COLO829 (cell line): ENCODE data around the gene ASIC3.

Experiments used
- DNase-seq: peaks from one replicate; pipeline ENCODE4 v3.0.0; 2012; ENCODE audit warnings: low spot score

The ASIC3 gene

DNA sequence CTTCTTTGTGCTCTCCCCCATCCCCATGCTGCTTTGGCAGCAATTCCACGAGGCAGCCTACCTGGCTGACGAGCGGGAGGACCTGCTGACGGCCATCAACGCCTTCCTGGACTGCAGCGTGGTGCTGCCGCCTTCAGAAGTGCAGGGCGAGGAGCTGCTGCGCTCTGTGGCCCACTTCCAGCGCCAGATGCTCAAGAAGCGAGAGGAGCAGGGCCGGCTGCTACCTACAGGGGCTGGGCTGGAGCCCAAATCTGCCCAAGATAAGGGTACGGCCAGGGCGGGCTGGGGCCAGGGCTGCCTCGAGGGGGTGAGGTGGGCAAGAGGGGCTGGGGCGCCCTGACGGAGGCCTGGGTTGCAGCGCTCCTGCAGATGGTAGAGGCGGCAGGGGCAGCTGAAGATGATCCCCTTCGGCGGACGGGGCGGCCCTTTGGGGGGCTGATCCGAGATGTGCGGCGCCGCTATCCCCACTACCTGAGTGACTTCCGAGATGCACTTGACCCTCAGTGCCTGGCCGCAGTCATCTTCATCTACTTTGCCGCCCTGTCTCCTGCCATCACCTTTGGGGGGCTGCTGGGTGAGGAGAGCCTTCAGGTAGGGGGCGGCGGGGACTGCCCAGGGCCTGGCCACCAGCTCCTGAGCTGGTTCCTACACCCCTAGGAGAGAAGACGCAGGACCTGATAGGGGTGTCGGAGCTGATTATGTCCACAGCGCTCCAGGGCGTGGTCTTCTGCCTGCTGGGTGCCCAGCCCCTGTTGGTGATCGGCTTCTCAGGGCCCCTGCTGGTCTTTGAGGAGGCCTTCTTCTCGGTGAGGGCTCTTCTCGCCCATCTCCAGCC is 22.9 kb downstream of the ASIC3 start:
- DNase-seq = no peak

DNA sequence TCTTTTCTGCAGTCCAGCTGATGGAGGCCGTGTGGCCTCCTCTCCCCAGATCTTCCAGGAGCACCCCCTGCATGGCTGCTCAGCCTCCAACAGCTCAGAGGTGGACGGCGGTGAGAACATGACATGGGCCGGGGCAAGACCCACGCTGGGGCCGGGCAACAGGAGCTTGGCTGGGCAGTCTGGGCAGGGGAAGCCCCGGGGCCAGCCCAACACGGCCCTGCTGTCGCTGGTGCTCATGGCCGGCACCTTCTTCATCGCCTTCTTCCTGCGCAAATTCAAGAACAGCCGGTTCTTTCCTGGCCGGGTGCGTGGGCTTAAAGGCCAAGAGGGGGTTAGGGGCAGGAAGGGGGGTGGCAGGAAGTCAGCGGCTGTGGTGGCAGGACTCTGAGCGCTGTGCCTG is 25.7 kb downstream of the ASIC3 start:
- no peak for DNase-seq

DNA sequence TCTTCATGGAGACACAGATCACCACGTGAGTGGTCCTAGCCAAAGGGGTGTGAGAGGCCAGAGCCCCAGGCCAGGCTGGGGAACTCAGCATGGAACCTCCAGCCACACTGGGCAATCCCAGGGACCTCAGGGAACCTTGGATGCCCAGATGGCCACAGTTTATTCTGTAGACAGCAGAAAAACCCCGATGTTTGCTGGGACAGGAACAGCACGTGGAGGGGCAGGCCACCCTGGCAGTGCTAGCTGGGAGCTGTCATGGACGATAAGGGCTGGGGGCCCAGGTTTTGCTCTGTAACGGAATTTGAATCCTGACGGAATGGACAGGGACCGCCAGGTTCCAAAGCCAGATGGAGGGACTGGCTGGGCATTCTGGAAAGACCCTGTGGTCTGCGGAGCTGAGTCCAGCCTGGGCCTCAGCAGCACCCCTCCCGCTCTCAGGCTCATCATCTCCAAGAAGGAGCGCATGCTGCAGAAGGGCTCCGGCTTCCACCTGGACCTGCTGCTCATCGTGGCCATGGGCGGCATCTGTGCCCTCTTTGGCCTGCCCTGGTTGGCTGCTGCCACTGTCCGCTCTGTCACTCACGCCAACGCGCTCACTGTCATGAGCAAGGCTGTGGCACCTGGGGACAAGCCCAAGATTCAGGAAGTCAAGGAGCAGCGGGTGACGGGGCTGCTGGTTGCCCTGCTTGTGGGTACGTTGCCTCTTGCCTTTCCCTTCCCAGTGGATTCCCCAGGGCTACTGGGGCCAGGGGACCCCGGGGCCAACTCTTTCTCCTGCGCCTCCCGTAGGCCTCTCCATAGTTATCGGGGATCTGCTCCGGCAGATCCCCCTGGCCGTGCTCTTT is 26.7 kb downstream of the ASIC3 start:
- DNase-seq = no peak

DNA sequence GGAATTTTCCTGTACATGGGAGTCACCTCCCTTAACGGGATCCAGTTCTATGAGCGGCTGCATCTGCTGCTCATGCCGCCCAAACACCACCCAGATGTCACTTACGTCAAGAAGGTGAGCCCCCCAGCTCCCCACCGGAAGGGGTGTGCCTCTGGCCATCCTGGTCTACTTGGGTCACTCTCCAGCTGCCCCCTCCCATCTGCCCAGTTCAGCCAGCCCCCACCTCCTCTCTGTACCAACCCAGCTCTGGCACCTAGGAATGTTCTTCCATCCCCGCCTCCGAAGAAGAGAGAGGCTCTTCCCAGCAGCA is 27.3 kb downstream of the ASIC3 start:
- DNase-seq = no peak

DNA sequence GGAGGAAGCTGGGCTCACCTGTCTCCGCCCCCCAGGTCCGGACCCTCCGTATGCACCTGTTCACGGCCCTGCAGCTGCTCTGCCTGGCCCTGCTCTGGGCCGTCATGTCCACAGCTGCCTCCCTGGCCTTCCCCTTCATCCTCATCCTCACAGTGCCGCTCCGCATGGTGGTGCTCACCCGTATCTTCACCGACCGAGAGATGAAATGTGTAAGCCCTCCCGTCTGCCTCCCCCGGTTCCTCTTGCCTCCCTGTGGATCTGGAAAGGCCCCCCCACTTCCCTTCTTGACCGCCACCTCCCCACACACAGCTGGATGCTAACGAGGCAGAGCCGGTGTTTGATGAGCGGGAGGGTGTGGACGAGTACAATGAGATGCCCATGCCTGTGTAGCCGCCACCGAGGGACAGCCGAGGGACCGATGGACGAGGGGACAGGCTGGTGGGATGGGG is 27.7 kb downstream of the ASIC3 start:
- no peak for DNase-seq

DNA sequence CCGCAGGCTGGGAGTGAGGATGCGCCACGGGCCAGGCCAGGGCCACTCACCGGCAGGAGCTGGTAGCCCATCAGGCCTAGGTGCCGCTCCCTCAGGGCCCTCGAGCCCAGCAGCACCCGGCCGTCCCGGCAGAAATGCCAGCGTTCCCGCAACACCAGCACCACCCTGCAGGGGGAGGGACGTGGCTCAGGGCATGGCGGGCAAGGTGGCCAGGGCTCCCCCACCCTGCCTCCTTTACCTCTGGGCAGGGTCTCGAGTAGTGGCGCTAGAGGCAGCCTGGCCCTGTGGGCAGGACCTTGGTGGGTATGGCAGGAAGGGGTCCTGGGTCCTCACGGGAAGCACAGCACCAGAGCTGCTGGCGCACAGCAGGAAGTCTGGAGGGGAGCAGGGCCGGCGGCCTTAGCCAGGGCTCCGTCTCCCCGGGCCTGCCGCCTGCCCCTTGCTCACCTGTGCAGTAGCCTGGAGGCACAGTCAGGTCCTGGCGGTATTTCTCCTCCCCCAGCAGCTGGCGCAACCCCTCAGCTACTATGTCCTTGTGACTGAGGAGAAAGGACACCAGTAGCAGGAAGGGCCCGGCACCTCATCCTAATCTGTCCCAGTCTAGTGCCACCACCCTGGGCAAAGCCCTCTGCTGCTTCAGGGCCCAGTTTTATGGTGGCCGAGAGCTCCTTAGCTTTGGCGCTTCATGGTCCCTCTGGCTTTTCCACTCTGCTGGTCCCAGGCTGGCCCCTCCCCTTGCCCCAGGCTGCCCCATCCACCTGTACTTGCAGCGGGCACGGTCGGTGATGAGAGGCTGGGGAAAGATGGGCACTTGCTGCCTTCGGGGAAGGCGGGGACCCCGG is 28.8 kb downstream of the ASIC3 start:
- no peak for DNase-seq

DNA sequence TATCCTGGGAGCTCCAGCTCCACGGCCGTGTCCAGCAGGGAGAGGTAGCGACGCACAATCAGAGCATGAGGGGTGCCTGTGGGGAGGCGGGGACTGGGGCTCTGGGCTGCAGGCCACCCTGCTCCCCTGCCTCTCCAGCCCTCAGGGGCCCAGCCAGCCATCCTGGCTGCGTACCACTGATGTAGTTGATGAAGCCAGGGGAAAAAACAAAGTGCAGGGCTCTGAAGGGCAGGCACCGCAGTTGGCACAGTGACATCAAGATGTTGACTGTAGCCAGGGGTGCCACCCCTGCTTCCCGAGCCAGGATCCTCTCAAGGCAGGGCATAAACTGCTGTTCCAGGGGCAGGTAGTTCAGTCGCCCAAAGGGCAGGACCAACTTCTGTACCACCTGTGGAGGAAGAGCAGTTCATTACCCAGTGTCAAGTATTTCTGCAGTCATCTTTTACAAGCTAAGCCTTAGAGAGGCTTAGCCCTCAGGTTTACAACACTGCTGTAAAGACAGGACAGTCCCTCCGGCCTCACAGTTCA is 29.4 kb downstream of the ASIC3 start:
- no peak for DNase-seq

DNA sequence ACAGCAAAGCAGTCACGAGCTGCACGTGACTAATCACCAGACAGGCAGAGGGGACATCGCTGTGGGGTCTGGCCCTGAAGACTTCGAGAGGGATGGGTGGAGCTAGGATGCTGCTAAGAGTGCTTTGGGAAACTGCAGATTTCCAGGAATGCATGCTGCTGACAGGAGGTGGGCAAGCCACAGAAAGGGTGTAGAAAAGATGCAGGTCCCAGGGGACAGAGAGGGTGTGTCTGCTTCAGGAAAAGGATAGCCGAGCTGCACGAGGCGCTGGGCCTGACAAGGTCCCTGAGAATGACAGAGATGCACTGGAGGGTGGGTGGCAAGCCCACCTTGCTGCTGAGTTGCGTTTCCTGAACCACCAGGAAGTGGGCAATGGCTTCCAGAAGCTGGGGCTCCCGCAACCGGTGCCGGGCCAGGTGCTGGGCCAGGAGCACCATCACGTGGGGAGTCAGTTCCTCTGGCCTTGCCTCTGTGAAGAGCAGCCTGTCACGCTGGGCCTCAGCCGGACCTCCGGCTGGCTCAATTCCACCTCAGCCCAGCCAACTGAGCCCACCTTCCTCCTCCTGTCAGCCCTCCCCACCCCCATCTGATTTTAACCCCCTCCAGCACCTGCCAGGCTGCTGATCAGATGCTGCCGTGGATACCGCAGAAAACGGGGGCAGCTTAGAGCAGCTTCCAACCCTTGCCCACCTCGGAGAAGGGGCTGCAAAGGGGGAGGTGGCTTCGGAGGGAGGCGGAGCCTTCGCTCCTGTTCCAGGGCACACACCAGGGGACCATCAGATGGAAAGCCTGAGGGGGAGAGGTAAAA is 30.1 kb downstream of the ASIC3 start:
- no peak for DNase-seq

DNA sequence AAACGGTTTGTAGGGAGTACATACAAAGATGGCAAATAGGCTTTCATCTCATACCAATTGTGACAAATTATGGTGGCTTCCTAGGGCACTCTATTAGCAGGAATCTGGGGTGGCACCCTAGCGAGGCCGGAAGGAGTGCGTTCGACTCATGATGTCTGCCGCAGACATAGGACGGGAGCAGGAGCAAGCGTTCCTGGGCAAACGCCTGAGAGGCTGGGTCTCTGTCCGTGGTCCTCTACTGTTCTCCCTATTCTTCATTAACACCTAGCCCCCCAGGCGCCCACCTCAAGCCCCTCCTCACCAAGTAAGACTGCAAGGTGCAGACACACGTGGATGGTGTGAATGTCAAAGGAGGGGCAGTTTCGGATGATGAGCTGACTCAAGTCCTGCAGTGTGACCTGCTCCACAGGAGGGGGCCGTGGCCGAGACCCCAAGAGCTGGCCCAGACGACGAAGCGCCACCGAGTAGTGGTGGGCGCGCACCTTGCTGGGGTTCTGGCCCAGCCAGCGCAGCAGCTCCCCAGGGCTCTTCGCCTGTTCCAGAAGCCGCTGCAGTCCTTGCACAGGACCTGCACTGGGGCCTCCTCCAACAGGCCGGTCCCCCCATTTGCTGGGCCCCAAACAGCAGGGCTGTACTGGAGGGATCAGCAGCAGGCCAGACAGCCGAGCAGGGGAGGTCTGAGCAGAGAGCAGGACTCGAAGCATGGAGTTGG is 31.0 kb downstream of the ASIC3 start:
- no peak for DNase-seq

DNA sequence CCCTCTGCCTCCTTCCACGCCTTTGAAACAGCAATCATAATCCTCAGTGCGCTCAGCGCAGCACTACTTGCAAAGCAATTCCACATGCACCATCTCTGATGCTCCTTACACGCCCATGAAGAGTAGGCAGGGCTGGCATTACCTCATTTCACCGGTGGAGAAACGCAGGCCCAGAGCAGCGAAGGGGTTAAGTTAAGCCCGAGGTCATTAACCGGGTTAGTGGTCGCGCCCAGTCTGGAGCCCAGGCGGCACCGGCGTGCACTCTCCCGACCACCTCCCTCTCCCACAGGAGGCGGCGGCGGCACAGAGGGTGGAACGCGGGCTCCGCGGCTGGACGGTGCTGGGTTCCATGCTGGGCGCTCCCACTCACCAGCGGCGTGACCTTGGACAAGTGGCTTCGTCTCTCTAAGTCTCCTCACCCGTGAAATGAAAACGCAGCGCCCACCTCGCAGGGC is 31.8 kb downstream of the ASIC3 start:
- no peak for DNase-seq

DNA sequence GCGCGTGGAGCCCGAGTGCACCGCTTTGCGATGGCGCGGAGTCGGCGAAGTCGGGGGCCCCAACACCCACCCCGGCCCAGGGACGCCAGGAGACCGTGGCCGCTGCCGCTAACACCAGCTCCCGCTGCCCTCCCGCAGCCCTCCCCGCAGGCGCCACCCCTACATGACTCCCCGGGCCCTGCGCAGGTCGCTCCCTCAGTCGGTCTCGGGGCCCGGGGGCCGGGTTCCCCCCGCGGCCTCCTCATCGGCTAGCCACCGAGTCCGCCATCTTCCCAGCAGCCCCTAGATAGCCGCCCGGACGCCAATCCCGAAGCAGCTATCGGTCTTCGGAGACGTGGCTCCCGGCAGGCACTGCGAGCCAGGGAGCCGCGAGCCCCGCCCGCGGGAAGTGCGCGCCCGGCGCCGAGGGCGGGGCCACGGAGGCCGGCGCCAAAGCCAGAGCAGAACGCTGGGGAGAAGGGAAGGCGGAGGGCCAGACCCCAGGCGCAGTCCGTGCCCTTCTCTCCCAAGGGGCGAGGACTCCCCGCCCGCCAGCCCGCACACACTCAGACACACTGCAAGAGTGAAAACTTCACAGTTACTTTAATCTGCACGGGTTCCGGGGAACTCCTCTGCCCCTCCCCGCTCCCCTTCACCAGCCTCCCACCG is 32.3 kb downstream of the ASIC3 start, which contains the start of gene FASTK:
Gene FASTK (minus strand): TSS at position 288 of the 648 bp plus-strand sequence. CDS start 43 bp downstream, at position 245.
- DNase-seq = peak; percentile 74

DNA sequence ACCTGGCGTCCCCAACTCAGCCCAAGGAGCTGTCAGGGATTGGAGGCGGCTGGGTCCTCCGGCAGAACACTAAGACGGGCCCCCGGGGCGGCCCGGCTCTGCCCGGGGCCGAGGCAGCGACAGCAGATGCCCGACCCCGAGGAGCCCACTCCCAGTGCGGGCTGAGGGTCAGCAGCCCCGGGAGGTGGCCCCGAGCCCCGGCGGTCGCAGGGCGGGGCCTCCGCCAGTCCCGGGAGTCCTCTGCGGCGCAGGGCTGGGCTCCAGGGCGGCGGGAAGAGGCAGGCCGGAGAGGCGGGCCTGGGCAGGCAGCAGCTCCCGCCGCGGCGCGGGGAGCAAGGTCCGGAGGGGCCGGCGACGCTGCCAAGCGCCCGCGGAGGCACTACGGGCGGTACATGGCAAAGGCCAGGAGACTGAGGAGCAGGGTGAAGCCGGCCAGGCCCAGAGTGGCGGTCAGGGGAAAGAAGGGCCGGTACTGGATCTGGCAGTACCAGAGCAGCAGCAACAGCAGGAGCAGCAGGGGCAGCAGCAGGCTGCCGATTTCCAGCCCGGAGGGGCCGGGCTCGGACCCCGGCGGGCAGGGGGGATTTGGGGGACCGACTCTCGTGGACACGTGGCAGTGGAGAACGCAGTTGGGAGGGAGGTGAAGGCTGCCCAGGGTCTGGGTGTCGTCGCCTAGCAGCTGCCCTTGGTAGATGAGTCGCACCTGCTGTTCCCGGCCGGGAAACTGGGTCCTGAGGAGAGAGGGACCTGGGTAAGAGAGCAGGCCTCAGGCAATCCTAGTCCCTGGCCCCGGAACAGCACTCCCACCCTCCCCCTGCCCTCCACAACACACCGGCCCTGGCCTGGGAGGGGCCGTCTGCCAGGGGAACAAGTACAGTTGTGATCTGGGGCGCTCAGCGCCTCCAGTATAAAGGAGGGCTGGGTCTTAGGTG is 33.1 kb downstream of the ASIC3 start:
- DNase-seq = no peak

DNA sequence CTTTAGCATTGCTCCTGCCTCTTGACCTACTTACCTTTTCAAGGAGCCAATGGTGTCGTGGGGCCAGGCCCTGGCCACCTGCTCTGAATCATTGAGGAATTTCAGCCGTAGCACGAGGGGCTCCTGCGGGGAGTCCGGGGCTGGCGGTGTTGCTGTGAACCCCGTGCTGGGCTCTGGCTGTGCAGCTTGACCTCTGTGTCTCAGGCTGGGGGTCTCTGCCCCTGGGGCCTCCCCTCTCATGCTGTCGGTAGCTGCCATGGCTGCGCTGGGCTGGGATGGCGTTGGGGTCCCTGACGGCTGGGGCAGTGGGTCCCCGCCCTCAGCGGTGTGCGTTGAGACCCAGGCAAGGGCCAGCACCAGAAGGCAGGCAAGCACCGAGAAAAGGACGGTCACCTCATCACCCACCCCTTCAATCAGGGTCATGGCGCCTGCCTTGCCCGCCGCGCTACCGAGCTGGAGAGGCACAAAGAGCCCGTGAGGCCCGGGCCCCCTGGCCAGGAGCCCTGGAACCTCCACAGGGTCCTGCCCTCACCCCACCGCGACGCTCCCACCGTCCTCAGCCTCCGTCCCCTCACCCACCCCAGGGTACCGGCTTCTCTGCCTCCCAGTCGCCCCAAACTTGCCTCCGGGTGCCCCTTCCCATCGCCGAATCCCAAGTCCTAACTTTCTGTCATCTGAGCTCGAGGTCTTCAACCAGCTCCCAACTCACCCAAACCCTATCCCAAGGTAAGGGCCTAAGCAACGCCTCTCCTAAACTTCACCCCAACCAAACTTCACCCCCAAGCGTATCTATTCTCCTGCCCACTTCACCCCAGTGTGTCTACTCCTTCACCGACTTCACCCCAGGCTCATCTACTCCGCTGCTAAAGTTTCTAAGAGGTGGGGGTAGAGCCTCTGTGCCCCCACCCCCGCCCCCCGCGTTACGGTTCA is 34.1 kb downstream of the ASIC3 start:
- no peak for DNase-seq

DNA sequence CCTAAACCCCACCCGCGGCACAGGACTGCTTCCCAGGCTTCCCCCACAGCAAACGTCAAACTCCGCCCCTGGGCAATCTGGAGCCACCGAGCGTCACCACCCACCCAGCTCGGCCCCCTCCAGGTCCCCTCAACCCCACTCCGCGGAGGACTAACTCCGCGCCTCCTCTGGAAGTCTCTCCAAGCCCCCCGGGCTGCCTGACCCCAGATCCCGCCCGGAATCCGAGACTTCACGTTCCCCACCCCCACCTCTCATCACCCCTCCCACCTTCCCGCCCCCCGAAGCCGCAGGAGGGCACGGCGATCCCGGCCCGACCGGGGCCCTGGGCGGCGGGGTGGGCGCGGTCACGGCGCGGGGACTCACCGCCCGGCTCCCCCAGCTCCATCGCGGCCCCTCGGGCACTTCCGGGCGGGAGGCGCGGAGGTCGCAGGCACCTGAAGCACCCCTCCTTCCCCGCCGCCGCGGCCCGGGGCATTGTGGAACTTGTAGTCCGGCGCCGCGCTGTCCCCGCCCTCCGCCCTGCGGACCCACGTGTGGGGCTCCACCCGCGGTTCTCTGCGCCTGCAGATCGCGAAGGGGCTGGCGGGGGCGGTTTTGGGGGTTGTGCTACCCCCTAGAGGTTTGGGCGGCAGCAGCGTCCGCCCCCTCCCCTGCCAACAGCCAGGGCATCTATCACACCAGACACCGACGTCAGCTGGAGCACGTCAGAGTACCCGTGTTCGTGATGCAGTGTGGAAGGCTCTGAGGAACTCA is 34.9 kb downstream of the ASIC3 start, which contains the start of gene TMUB1:
Gene TMUB1 (minus strand): TSS at position 423 of the 753 bp plus-strand sequence. CDS start 930 bp downstream, outside the sequence.
- no peak for DNase-seq

DNA sequence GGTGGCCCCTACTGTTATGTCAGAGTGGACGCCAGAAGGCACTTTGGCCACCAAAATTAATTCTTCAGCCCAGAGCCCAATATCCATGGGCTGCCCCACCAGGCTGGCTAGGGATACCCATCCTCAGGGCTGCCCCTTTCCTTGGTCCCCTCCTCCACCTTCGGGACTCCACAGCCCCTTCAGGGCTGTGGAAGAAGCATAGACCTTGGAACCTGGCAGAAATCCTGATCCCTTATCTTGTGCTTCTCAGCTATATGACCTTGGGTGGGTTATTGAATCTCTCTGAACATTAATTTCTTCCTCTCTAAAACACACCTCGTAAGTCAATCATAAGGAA is 35.5 kb downstream of the ASIC3 start:
- no peak for DNase-seq

DNA sequence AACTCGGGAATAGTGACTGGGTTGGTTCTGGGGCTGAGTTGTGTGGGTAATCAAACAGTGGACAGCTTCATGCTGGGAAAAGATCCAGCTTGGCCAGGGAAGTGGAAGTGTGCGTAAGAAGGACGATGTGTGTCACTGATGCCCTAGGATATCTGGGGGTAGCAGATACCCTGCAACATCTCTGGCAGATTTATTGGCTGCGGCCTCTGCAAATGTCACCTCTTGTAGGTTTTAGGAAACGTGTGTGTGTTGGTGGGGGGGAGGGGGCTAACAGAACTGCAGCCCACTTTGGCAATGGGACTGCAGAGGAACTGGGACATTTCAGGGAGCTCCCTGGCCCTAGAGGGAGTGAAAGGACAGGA is 37.0 kb downstream of the ASIC3 start:
- no peak for DNase-seq
